COLO668 (cell line): ENCODE measurements around the gene HOXB3.

ENCODE experiments used
- DNase-seq: peaks from one replicate; lab custom pipeline; 2025; ENCODE audit not compliant: unreplicated experiment; lab: John Stamatoyannopoulos, UW

The HOXB3 gene

GRCh38 chr17:48626245-48627117 lies 36.4 kb upstream of the HOXB3 start, which contains the start of gene HOXB9:
Gene HOXB9, minus strand, starts transcription at chr17:48626358. Its CDS starts 89 bp downstream, at chr17:48626269.
- peak; percentile 33 for DNase-seq

DNA sequence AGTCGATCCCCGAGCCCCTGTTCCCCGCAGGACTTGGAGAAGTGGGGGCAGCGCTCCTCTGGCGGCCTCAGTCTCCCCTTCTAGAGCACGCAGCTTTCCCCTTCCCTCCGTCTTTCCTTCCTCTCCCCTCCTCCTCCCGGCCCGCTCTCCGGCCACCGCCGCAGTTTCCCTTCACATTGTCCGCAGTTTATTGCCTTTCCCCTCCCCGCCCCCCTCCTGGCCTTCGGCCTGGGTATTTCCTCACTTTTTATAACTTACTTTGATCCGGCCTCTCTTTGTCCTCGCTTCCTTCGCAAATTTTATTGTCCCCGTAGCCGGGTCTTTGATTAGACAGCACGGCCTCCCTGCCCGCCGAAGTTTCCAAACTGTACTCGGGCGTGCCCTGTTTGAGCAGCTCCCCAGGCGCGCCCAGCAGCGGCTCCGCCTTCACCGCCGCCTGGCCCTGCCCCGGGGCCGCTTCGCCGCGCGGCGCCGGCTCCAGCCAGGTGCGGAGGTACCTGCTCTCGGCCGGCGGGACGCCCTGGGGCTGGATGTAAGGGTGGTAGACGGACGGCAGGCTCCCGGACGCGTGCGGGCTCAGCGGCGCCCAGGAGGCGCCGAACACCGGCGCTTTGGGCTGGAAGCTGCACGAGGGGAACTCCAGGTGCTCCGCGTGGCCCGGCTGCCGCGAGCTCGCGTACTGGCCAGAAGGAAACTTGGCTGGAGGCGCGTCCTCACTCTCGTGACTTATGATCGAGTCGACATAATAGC lies 35.6 kb upstream of the HOXB3 start:
- DNase-seq = peak; percentile 65

DNA sequence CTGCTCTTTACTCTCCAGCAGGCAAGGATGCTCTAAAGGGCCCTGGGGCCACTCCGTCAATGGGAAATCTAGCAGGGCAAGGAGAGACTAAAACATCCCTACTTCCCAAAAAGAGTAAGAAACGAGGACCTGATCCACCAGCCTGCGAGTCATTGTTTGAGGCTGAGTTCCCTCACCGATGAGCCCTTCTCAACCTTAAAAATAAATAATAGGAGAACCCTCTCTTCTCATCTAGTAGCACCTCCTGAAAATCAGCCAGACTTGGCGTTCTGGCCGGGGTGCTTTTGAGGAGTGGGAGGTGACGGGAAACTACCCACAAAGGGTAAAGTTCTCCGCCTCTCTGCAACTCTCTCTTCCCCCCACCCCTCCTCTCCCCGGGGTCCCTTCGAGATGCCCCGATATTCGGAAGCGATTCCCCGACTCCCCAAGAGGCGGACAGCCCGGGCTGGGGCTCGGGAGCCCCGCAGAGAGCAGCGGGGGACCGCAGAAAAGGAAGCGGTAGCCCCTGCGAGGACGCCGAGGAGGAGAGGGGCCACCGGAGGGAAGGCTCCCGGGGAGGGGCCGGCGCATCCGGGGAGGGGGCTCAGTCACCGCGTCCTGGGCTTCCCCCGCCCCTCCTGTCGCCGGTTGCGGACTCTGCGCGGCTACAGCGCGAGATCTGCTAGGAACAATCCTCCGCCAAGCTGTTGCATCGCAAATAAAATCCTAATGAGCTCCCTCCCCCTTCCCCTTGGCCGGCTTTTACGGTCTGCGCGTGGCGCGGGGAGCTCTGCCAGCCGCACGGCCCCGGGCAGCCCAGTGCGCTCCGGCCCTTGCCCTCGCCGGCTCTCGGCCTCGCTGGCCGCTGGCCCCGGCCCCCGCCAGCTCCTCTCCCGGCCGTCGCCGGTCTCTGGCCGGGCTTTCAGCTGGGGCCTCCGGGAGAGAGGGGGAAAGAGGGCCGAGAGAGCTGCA lies 34.8 kb upstream of the HOXB3 start:
- peak; percentile 30 for DNase-seq

GRCh38 chr17:48624118-48624517 lies 34.1 kb upstream of the HOXB3 start:
- DNase-seq = no peak

GRCh38 chr17:48623583-48623982 lies 33.5 kb upstream of the HOXB3 start:
- DNase-seq = no peak

- no peak for DNase-seq
These were observed 32.8 kb upstream of the HOXB3 start for GRCh38 chr17:48622857-48623256.

- no peak for DNase-seq
These were observed 31.7 kb upstream of the HOXB3 start for GRCh38 chr17:48621410-48622392.

DNA sequence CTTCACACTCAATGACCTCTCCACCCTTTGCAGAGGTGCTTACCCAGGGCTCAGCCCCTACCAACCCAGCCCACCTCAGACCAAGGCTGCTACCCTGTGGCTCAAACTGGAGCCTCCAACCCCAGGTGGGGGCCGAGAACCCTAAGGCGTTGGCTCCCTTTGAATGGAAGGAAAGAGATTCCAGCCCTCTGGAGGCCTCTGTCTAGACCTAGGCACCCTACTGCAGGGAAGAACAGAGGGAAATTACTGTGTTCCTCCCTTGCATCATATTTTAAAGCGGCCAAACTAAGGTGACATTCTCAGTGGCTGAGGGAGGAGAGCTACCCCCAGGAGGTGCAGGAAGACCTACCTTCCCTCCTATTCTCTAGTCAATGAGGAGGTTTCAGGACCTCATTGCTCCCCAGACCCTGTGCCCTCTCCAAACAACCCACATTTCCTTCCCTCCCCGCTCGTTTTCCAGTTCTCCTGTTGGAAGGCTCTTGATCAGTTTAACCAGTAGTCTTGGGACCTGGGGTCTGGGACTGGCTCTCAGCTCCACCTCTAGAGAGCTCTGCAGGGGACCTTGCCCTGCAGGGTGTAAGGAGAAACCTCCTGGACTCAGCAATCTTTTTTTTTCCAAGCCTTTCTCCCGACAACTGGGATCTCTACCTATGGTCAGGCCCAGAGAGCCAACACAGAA lies 30.6 kb upstream of the HOXB3 start:
- DNase-seq = no peak

DNA sequence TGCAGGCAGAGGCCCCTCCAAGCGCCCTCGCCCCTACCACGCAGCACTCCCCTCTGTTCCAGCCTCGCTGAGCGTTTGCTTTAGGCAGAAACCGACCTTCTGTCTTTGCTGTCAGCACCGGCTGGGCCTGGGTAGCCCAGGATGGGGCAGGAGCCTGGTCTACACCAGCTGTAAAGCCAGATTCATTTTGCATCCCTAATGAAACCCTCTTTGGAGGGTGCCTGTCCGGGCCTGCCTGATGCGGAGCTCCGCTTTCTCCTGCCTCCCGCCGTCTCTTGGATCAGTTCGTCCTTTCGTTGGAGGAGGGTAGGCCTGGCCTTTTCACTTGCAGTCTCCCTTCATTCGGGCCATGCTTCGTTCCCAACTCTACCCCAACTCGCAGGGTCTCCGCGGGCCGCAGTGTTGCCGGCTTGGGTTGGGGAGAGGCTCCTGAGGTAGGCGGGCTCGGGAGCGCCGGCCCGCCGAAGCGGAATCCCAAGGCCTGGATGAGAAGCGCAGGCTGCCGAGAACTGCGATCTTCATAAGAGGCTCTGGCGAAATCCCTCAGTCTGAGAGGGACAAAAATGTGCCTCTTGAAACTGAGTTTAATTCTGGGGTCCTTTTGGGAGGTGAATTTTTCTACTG lies 29.9 kb upstream of the HOXB3 start:
- no peak for DNase-seq

- peak; percentile 79 for DNase-seq
These were observed 28.3 kb upstream of the HOXB3 start for GRCh38 chr17:48618256-48618896.

DNA sequence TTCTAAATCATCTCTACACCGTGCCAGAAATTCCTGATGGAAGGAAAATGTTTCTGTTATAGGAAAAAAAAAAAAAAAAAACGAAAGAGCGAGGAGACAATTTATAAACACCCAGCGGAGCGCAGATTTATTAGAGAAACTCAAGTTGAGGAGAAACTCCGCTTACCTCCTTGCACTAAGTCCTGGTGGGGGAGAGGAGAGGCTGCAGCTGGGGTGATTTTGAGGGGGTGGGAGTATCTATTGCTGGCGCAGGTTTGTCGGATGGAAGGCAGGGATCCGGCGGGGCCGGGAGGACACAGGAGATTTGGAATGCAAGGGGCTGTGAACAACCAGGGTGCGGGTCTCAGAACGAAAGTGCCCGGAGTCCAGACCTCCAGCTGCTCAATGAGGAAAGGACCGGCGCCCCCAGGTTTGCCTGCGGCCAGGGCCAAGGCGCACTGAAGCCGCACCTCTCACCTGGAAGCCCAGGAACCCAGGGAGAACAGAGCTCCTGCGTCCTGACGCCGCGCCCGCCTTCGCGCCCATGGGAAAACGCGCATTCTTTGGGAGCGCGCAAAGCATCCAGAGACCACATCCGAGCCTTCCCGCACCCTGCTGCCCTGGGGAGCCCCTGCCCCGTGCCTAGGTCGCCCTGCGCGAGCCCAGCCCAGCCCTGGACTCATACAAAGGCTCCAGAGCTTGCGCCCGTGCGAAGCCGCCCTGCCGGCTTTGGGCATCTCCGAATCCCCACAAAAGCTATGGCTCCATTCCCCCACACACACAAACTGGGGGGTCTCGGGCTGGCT lies 27.6 kb upstream of the HOXB3 start:
- peak; percentile 49 for DNase-seq

- peak; percentile 24 for DNase-seq
These were observed 26.9 kb upstream of the HOXB3 start for GRCh38 chr17:48616717-48617470.

GRCh38 chr17:48615963-48616716 lies 26.1 kb upstream of the HOXB3 start:
- DNase-seq = peak; percentile 24

- DNase-seq = peak; percentile 17
These were observed 25.3 kb upstream of the HOXB3 start, which contains the start of gene HOXB8 for GRCh38 chr17:48615047-48615962. Gene HOXB8, minus strand, starts transcription at chr17:48615292. Its CDS starts 588 bp downstream, at chr17:48614704.
